ENCODE measurements around the gene GABRB1. TPM values are rescaled to one million over a fixed set of nuclear protein-coding genes. Genes with fewer than 3 reads are reported as not detected.

The GABRB1 gene
- polyA plus RNA-seq, 2 donors, result not detected

GRCh38 chr4:47471064-47471463, 439.7 kb downstream of the GABRB1 start:
- WGBS, 2 donors, result 31 to 40% methylated on average over 4 of the region's 4 CpGs
- H3K4me1 ChIP-seq (ENCODE audit: control insufficient read depth in 2 of 2, insufficient read depth in 2 of 2, low read length in 1 of 2), result no peaks in the 10 kb centered on the region
- H3K36me3 ChIP-seq (ENCODE audit: control insufficient read depth in 2 of 2, insufficient read depth in 2 of 2, low read length in 1 of 2), result no peaks in the 10 kb centered on the region
- H3K27ac ChIP-seq (ENCODE audit: low read depth in 2 of 2, low read length in 1 of 2), result no peak overlapping the region
- H3K27me3 ChIP-seq (ENCODE audit: control insufficient read depth in 1 of 2, insufficient read depth in 2 of 2, low read length in 2 of 2), result no peaks in the 10 kb centered on the region
- no peak overlapping the region for H3K4me3 ChIP-seq (ENCODE audit: low read depth in 1 of 2, low read length in 2 of 2)
- H3K9me3 ChIP-seq (ENCODE audit: control insufficient read depth in 2 of 2, insufficient read depth in 1 of 2, low read depth in 1 of 2, low read length in 1 of 2), result no peaks in the 10 kb centered on the region

- H3K27ac ChIP-seq (ENCODE audit: low read depth in 2 of 2, low read length in 1 of 2), result no peak overlapping the region
- H3K36me3 ChIP-seq (ENCODE audit: control insufficient read depth in 2 of 2, insufficient read depth in 2 of 2, low read length in 1 of 2), result no peaks in the 10 kb centered on the region
- H3K27me3 ChIP-seq (ENCODE audit: control insufficient read depth in 1 of 2, insufficient read depth in 2 of 2, low read length in 2 of 2), result no peaks in the 10 kb centered on the region
- 77 to 78% methylated on average over 2 of the region's 2 CpGs for WGBS, 2 donors
- no peaks in the 10 kb centered on the region for H3K4me1 ChIP-seq (ENCODE audit: control insufficient read depth in 2 of 2, insufficient read depth in 2 of 2, low read length in 1 of 2)
- H3K4me3 ChIP-seq (ENCODE audit: low read depth in 1 of 2, low read length in 2 of 2), result no peak overlapping the region
- no peaks in the 10 kb centered on the region for H3K9me3 ChIP-seq (ENCODE audit: control insufficient read depth in 2 of 2, insufficient read depth in 1 of 2, low read depth in 1 of 2, low read length in 1 of 2)
Measured at GRCh38 chr4:47471591-47471990, 440.2 kb downstream of the GABRB1 start.

GRCh38 chr4:47473141-47473750, 441.9 kb downstream of the GABRB1 start:
- WGBS, 2 donors, result 94 to 97% methylated on average over 3 of the region's 3 CpGs
- no peak overlapping the region for H3K4me3 ChIP-seq (ENCODE audit: low read depth in 1 of 2, low read length in 2 of 2)
- H3K4me1 ChIP-seq (ENCODE audit: control insufficient read depth in 2 of 2, insufficient read depth in 2 of 2, low read length in 1 of 2), result no peaks in the 10 kb centered on the region
- no peaks in the 10 kb centered on the region for H3K9me3 ChIP-seq (ENCODE audit: control insufficient read depth in 2 of 2, insufficient read depth in 1 of 2, low read depth in 1 of 2, low read length in 1 of 2)
- no peak overlapping the region for H3K27ac ChIP-seq (ENCODE audit: low read depth in 2 of 2, low read length in 1 of 2)
- no peaks in the 10 kb centered on the region for H3K27me3 ChIP-seq (ENCODE audit: control insufficient read depth in 1 of 2, insufficient read depth in 2 of 2, low read length in 2 of 2)
- H3K36me3 ChIP-seq (ENCODE audit: control insufficient read depth in 2 of 2, insufficient read depth in 2 of 2, low read length in 1 of 2), result no peaks in the 10 kb centered on the region

GRCh38 chr4:47474799-47475198, 443.4 kb downstream of the GABRB1 start:
- H3K4me1 ChIP-seq (ENCODE audit: control insufficient read depth in 2 of 2, insufficient read depth in 2 of 2, low read length in 1 of 2), result no peaks in the 10 kb centered on the region
- no peaks in the 10 kb centered on the region for H3K36me3 ChIP-seq (ENCODE audit: control insufficient read depth in 2 of 2, insufficient read depth in 2 of 2, low read length in 1 of 2)
- 80 to 85% methylated on average over 4 of the region's 4 CpGs for WGBS, 2 donors
- H3K27me3 ChIP-seq (ENCODE audit: control insufficient read depth in 1 of 2, insufficient read depth in 2 of 2, low read length in 2 of 2), result no peaks in the 10 kb centered on the region
- H3K4me3 ChIP-seq (ENCODE audit: low read depth in 1 of 2, low read length in 2 of 2), result no peak overlapping the region
- no peak overlapping the region for H3K27ac ChIP-seq (ENCODE audit: low read depth in 2 of 2, low read length in 1 of 2)
- H3K9me3 ChIP-seq (ENCODE audit: control insufficient read depth in 2 of 2, insufficient read depth in 1 of 2, low read depth in 1 of 2, low read length in 1 of 2), result no peaks in the 10 kb centered on the region

GRCh38 chr4:47475411-47475810, 444.0 kb downstream of the GABRB1 start:
- Histone ChIP-seq H3K27ac (ENCODE audit: low read depth in 2 of 2, low read length in 1 of 2) (no peak overlapping the region), H3K36me3 (ENCODE audit: control insufficient read depth in 2 of 2, insufficient read depth in 2 of 2, low read length in 1 of 2) (no peaks in the 10 kb centered on the region), H3K4me3 (ENCODE audit: low read depth in 1 of 2, low read length in 2 of 2) (no peak overlapping the region), H3K9me3 (ENCODE audit: control insufficient read depth in 2 of 2, insufficient read depth in 1 of 2, low read depth in 1 of 2, low read length in 1 of 2) (no peaks in the 10 kb centered on the region), H3K27me3 (ENCODE audit: control insufficient read depth in 1 of 2, insufficient read depth in 2 of 2, low read length in 2 of 2) (no peaks in the 10 kb centered on the region), H3K4me1 (ENCODE audit: control insufficient read depth in 2 of 2, insufficient read depth in 2 of 2, low read length in 1 of 2) (no peaks in the 10 kb centered on the region)
- 78 to 80% methylated on average over 1 of the region's 1 CpG for WGBS, 2 donors

Other genes with a start within 250 kb of the GABRB1 start
- gene COX7B2, start 122.3 kb upstream of the GABRB1 start, polyA plus RNA-seq, result not detected
- gene GABRA4, start 38.0 kb upstream of the GABRB1 start, polyA plus RNA-seq, result under 1 TPM; 0.10 to 0.73 TPM

Data from esophagus (tissue), 2 donors.